ENCODE data around the gene RBM25. TPM values are rescaled to one million over a fixed set of nuclear protein-coding genes. Genes with fewer than 3 reads are reported as not detected.

The RBM25 gene
- total RNA-seq, 2 experiments from 2014 or later = 111 to 116 TPM

- no peaks in the 10 kb centered on the region for H3K27me3 Mint-ChIP-seq
- H3K4me3 Mint-ChIP-seq = no peak overlapping the region
- DNase-seq (no peak), ATAC-seq (ENCODE audit: low read depth) (no peak)
- peaks cover 22% of the 10 kb centered on the region for H3K36me3 Mint-ChIP-seq
- H3K9me3 Mint-ChIP-seq = no peaks in the 10 kb centered on the region
- peaks cover 3% of the 10 kb centered on the region for H3K4me1 Mint-ChIP-seq
- no peak overlapping the region for H3K27ac Mint-ChIP-seq
- POLR2A ChIA-PET = no interaction called here
Measured at GRCh38 chr14:73124180-73124894, 66.0 kb downstream of the RBM25 start.

GRCh38 chr14:73125169-73125588, 66.8 kb downstream of the RBM25 start:
- Mint-ChIP-seq H3K27me3 (no peaks in the 10 kb centered on the region), H3K36me3 (peaks cover 17% of the 10 kb centered on the region), H3K4me3 (no peak overlapping the region), H3K9me3 (no peaks in the 10 kb centered on the region), H3K27ac (no peak overlapping the region), H3K4me1 (peaks cover 3% of the 10 kb centered on the region)
- ATAC-seq (ENCODE audit: low read depth) (no peak), DNase-seq (no peak)
- POLR2A ChIA-PET = no interaction called here

- no peaks in the 10 kb centered on the region for H3K27me3 Mint-ChIP-seq
- POLR2A ChIA-PET = interaction anchor here (1.2 kb wide), 1 partner anchor 10 kb away, joined by 3 read pairs; the partner anchor contains the start of gene PSEN1
- DNase-seq (no peak), ATAC-seq (ENCODE audit: low read depth) (no peak)
- H3K4me3 Mint-ChIP-seq = no peak overlapping the region
- no peak overlapping the region for H3K27ac Mint-ChIP-seq
- no peaks in the 10 kb centered on the region for H3K9me3 Mint-ChIP-seq
- peaks cover 17% of the 10 kb centered on the region for H3K36me3 Mint-ChIP-seq
- peaks cover 3% of the 10 kb centered on the region for H3K4me1 Mint-ChIP-seq
Measured at GRCh38 chr14:73125746-73126145, 67.4 kb downstream of the RBM25 start.

GRCh38 chr14:73133795-73134194, 75.5 kb downstream of the RBM25 start:
- Mint-ChIP-seq H3K27ac (no peak overlapping the region), H3K4me1 (peaks cover 14% of the 10 kb centered on the region), H3K36me3 (peaks cover 23% of the 10 kb centered on the region), H3K4me3 (no peak overlapping the region), H3K9me3 (peaks cover 15% of the 10 kb centered on the region), H3K27me3 (no peaks in the 10 kb centered on the region)
- DNase-seq = no peak
- POLR2A ChIA-PET = no interaction called here
- ATAC-seq (ENCODE audit: low read depth) = no peak

- peak overlapping the region; percentile 99 for H3K27ac Mint-ChIP-seq
- POLR2A ChIA-PET = interaction anchor here (0.6 to 1.7 kb wide), 11 partner anchors 10 to 618 kb away, joined by 3 to 15 read pairs (median 4); partner anchors contain the start of genes NUMB, RBM25, RIOX1 and ZFYVE1
- DNase-seq (no peak), ATAC-seq (ENCODE audit: low read depth) (no peak)
- peak overlapping the region; percentile 85 for H3K4me3 Mint-ChIP-seq
- H3K36me3 Mint-ChIP-seq = peaks cover 24% of the 10 kb centered on the region
- peaks cover 15% of the 10 kb centered on the region for H3K9me3 Mint-ChIP-seq
- no peaks in the 10 kb centered on the region for H3K27me3 Mint-ChIP-seq
- peaks cover 18% of the 10 kb centered on the region for H3K4me1 Mint-ChIP-seq
Measured at GRCh38 chr14:73136085-73136386, 77.7 kb downstream of the RBM25 start.

- Mint-ChIP-seq H3K27ac (peak within 1 kb of the TSS; percentile 99), H3K27me3 (no peaks in the 10 kb centered on the region), H3K4me1 (peaks cover 19% of the 10 kb centered on the region), H3K36me3 (peaks cover 26% of the 10 kb centered on the region), H3K9me3 (peaks cover 14% of the 10 kb centered on the region), H3K4me3 (peak within 1 kb of the TSS; percentile 85)
- DNase-seq = peak; percentile 99
- peak; percentile 93 for ATAC-seq (ENCODE audit: low read depth)
- POLR2A ChIA-PET = interaction anchor here (0.6 to 1.7 kb wide), 11 partner anchors 10 to 618 kb away, joined by 3 to 15 read pairs (median 4); partner anchors contain the start of genes NUMB, RBM25, RIOX1 and ZFYVE1
Measured at GRCh38 chr14:73136387-73137225, 78.3 kb downstream of the RBM25 start, which contains the start of gene PSEN1. Gene PSEN1 (plus strand): TSS chr14:73136507. CDS start chr14:73148020, 11,513 bp downstream.

GRCh38 chr14:73140811-73141323, 82.5 kb downstream of the RBM25 start:
- Mint-ChIP-seq H3K4me1 (peaks cover 21% of the 10 kb centered on the region), H3K4me3 (no peak overlapping the region), H3K27ac (peak overlapping the region; percentile 6), H3K27me3 (no peaks in the 10 kb centered on the region), H3K36me3 (peaks cover 13% of the 10 kb centered on the region), H3K9me3 (no peaks in the 10 kb centered on the region)
- no peak for DNase-seq
- POLR2A ChIA-PET = interaction anchor here (0.7 kb wide), 1 partner anchor 635 kb away, joined by 4 read pairs; no protein-coding TSS in a partner anchor
- ATAC-seq (ENCODE audit: low read depth) = no peak

- no peak for DNase-seq
- H3K9me3 Mint-ChIP-seq = no peaks in the 10 kb centered on the region
- H3K27me3 Mint-ChIP-seq = no peaks in the 10 kb centered on the region
- peaks cover 19% of the 10 kb centered on the region for H3K4me1 Mint-ChIP-seq
- POLR2A ChIA-PET = interaction anchor here (1.0 kb wide), 1 partner anchor 10 kb away, joined by 6 read pairs; no protein-coding TSS in a partner anchor
- ATAC-seq (ENCODE audit: low read depth) = no peak
- H3K36me3 Mint-ChIP-seq = peaks cover 11% of the 10 kb centered on the region
- no peak overlapping the region for H3K27ac Mint-ChIP-seq
- H3K4me3 Mint-ChIP-seq = no peak overlapping the region
Measured at GRCh38 chr14:73142216-73142615, 83.9 kb downstream of the RBM25 start.

- H3K27ac Mint-ChIP-seq = no peak overlapping the region
- POLR2A ChIA-PET = interaction anchor here (1.0 kb wide), 1 partner anchor 9 kb away, joined by 6 read pairs; no protein-coding TSS in a partner anchor
- H3K36me3 Mint-ChIP-seq = peaks cover 8% of the 10 kb centered on the region
- H3K4me1 Mint-ChIP-seq = peaks cover 15% of the 10 kb centered on the region
- no peak overlapping the region for H3K4me3 Mint-ChIP-seq
- no peak for ATAC-seq (ENCODE audit: low read depth)
- no peaks in the 10 kb centered on the region for H3K27me3 Mint-ChIP-seq
- no peak for DNase-seq
- H3K9me3 Mint-ChIP-seq = no peaks in the 10 kb centered on the region
Measured at GRCh38 chr14:73143003-73143402, 84.7 kb downstream of the RBM25 start.

- ATAC-seq (ENCODE audit: low read depth) (no peak), DNase-seq (no peak)
- Mint-ChIP-seq H3K9me3 (no peaks in the 10 kb centered on the region), H3K27me3 (no peaks in the 10 kb centered on the region), H3K4me1 (peaks cover 15% of the 10 kb centered on the region), H3K36me3 (peaks cover 11% of the 10 kb centered on the region), H3K27ac (no peak overlapping the region), H3K4me3 (no peak overlapping the region)
- POLR2A ChIA-PET = no interaction called here
Measured at GRCh38 chr14:73143617-73144016, 85.3 kb downstream of the RBM25 start.

- DNase-seq (no peak), ATAC-seq (ENCODE audit: low read depth) (no peak)
- H3K36me3 Mint-ChIP-seq = peaks cover 14% of the 10 kb centered on the region
- no peak overlapping the region for H3K4me3 Mint-ChIP-seq
- POLR2A ChIA-PET = no interaction called here
- no peaks in the 10 kb centered on the region for H3K27me3 Mint-ChIP-seq
- no peaks in the 10 kb centered on the region for H3K9me3 Mint-ChIP-seq
- peaks cover 15% of the 10 kb centered on the region for H3K4me1 Mint-ChIP-seq
- no peak overlapping the region for H3K27ac Mint-ChIP-seq
Measured at GRCh38 chr14:73145371-73145770, 87.0 kb downstream of the RBM25 start.

GRCh38 chr14:73146111-73146510, 87.8 kb downstream of the RBM25 start:
- H3K27ac Mint-ChIP-seq = no peak overlapping the region
- no peak for ATAC-seq (ENCODE audit: low read depth)
- H3K9me3 Mint-ChIP-seq = no peaks in the 10 kb centered on the region
- no peak for DNase-seq
- no peaks in the 10 kb centered on the region for H3K27me3 Mint-ChIP-seq
- no peak overlapping the region for H3K4me3 Mint-ChIP-seq
- peaks cover 11% of the 10 kb centered on the region for H3K4me1 Mint-ChIP-seq
- peaks cover 12% of the 10 kb centered on the region for H3K36me3 Mint-ChIP-seq
- POLR2A ChIA-PET = no interaction called here

- no peak for ATAC-seq (ENCODE audit: low read depth)
- DNase-seq = no peak
- H3K27me3 Mint-ChIP-seq = no peaks in the 10 kb centered on the region
- no peak overlapping the region for H3K27ac Mint-ChIP-seq
- no peaks in the 10 kb centered on the region for H3K9me3 Mint-ChIP-seq
- POLR2A ChIA-PET = no interaction called here
- H3K4me3 Mint-ChIP-seq = no peak overlapping the region
- peaks cover 4% of the 10 kb centered on the region for H3K4me1 Mint-ChIP-seq
- peaks cover 20% of the 10 kb centered on the region for H3K36me3 Mint-ChIP-seq
Measured at GRCh38 chr14:73149753-73150152, 91.4 kb downstream of the RBM25 start.
